SH-SY5Y (cell line): ENCODE measurements around the gene AFM.

Experiments used
- GATA2 ChIP-seq: IDR thresholded peaks from 2 replicates; pipeline ENCODE4 v1.6.1; 2011; ENCODE audit warnings: mild to moderate bottlenecking, low read depth, low read length
- GATA3 ChIP-seq: IDR thresholded peaks from 2 replicates; pipeline ENCODE4 v1.6.1; 2011; ENCODE audit warnings: low read depth, mild to moderate bottlenecking, low read length, moderate library complexity

DNA sequence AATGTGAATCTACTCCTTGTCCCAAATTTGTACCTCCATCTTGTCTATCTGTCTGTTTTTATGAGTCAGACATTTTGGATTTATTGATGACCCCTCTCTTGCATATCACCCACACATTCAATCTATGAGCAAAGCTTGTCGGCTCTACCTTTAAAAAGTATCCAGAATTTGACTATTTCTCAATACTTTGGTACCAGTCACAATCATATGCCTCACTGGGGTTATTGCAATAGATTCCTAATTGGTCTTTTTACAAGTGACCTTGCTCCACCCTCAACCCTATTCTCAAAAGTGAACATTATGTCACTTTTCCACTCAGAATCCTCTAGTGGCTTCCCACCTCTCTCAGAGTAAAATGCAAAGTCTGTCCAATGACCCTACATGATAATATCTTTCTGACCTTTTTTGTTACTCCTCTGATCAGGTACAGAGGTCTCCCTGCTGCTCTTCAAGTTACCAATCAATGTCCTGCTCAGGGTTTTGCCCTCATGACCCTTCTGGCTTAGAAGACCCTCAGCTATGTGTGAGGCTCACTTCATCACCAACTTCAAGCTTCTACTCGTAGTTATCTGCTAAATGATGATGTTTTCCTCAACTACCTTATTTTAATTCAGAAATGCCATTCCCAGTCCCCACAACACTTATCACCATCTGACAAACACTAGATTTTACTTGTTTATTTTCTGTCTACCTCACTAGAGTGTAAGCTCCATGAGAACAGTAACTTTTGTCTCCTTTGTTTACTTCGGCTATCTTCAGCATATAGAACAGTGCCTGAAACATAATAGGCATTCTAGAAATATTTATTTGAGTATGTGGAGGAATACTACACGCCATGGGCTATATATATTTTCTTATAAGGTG is 23.1 kb upstream of the AFM start:
- TF ChIP-seq GATA2 = no peak
- TF ChIP-seq GATA3 = no peak
